Endothelial cell of umbilical vein (primary cell): ENCODE measurements around the gene ZNF10.

Experiments used
- CTCF ChIP-seq, 2 donors: IDR thresholded peaks; 1 replicate in 1 of 2; 2 replicates in 1 of 2; pipeline ENCODE4 v1.5.1; 2011; ENCODE audit warnings: low read length in 2 of 2, mild to moderate bottlenecking in 2 of 2, moderate library complexity in 2 of 2, control low read depth in 1 of 2, inconsistent platforms in 1 of 2, low read depth in 1 of 2; ENCODE audit not compliant: insufficient read depth in 1 of 2; ENCODE audit errors: extremely low read depth in 1 of 2
- EZH2 ChIP-seq: IDR thresholded peaks from 2 replicates; pipeline ENCODE4 v1.6.1; 2012; ENCODE audit warnings: borderline replicate concordance, low read depth, mild to moderate bottlenecking, moderate library complexity, low read length, inconsistent platforms; ENCODE audit not compliant: severe bottlenecking
- MYC ChIP-seq: IDR thresholded peaks from one replicate; pipeline ENCODE4 v1.6.1; 2011; ENCODE audit warnings: mild to moderate bottlenecking, low read depth, low read length
- POLR2AphosphoS5 ChIP-seq: IDR thresholded peaks from 2 replicates; pipeline ENCODE4 v1.6.1; 2012; ENCODE audit warnings: low read depth, mild to moderate bottlenecking, control low read depth, low read length, moderate library complexity; ENCODE audit not compliant: insufficient read depth

GRCh38 chr12:133108150-133108549 lies 22.3 kb upstream of the ZNF10 start:
- TF ChIP-seq CTCF (IDR thresholded peaks at IDR 0.05; ENCODE audit: extremely low read depth in 1 of 2, insufficient read depth in 1 of 2, low read depth in 1 of 2, low read length in 2 of 2): no peak
- TF ChIP-seq EZH2: no peak
- no peak for TF ChIP-seq MYC
- TF ChIP-seq POLR2AphosphoS5: no peak
